Measurements from ENCODE around the gene GGNBP2. TPM values are rescaled to one million over a fixed set of nuclear protein-coding genes. Genes with fewer than 3 reads are reported as not detected.
A peak's percentile ranks its signal among the peaks of the same experiment; 100 is the strongest.

GGNBP2 gene
- total and polyA plus RNA-seq, 3 experiments from 2014 or later: 63.3 to 67.0 (median 65.1) TPM

DNA sequence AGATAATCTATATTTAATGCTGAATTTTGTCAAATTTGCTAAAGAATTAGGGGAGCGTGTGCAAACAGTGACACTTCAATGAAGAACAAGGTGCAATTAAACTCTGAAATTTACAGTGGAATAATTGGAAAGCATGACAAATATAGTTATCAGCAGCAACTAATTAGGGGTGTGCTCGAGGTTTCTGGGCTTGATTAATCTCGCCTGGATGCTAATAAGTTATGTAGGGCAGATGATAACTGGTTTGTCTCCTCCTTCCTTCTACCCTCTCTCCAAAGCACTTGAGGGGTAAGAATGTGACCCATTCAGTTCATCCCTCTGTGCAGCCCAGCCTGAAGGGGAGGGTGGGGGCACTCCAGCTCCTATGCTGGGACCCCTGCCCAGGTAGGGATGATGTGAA is 78.6 kb downstream of the GGNBP2 start:
- no peaks in the 10 kb centered on the region for H3K4me1 ChIP-seq (ENCODE audit: insufficient read depth, low read length)
- Mint-ChIP-seq H3K4me3 (no peak overlapping the region), H3K4me1 (no peaks in the 10 kb centered on the region), H3K27ac (no peak overlapping the region), H3K27me3 (peaks cover 0 to 4% of the 10 kb centered on the region in 2 donors), H3K9me3 (no peaks in the 10 kb centered on the region), H3K36me3 (no peaks in the 10 kb centered on the region)
- H3K4me3 ChIP-seq (ENCODE audit: low read length): no peak overlapping the region
- no peaks in the 10 kb centered on the region for H3K9me3 ChIP-seq (ENCODE audit: low read length)
- no peaks in the 10 kb centered on the region for H3K27me3 ChIP-seq (ENCODE audit: insufficient read depth, low read length, poor library complexity, severe bottlenecking)
- POLR2A ChIA-PET: no interaction called here
- no peaks in the 10 kb centered on the region for H3K36me3 ChIP-seq (ENCODE audit: insufficient read depth, low read length)
- CTCF ChIA-PET: interaction anchor here (7.9 kb wide), 1 partner anchor 424 kb away, joined by 50 read pairs; no protein-coding TSS in a partner anchor
- no peak for DNase-seq
- no peak overlapping the region for H3K27ac ChIP-seq (ENCODE audit: low read depth, low read length)

DNA sequence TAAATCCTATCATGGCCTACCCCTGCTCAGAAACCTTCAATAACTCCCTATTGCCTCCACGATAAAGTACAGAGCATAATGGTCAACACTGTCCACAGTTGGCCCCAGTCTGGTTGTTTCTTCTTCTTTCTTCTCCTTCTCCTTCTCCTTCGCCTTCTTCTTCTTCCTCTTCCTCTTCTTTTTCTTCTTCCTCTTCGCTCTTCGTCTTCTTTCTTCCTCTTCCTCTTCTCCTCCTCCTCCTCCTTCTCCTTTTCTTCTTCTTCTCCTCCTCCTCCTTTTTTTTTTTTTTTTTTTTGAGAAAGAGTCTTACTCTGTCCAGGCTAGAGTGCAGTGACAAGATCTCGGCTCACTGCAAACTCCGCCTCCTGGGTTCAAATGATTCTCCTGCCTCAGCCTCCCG is 80.5 kb downstream of the GGNBP2 start:
- Mint-ChIP-seq H3K27me3 (peaks cover 0 to 5% of the 10 kb centered on the region in 2 donors), H3K9me3 (no peaks in the 10 kb centered on the region), H3K4me1 (peaks cover 0 to 1% (median 0%) of the 10 kb centered on the region in 3 donors), H3K27ac (no peak overlapping the region), H3K36me3 (no peaks in the 10 kb centered on the region), H3K4me3 (no peak overlapping the region)
- Histone ChIP-seq H3K36me3 (ENCODE audit: insufficient read depth, low read length) (no peaks in the 10 kb centered on the region), H3K9me3 (ENCODE audit: low read length) (no peaks in the 10 kb centered on the region), H3K27me3 (ENCODE audit: insufficient read depth, low read length, poor library complexity, severe bottlenecking) (no peaks in the 10 kb centered on the region), H3K27ac (ENCODE audit: low read depth, low read length) (no peak overlapping the region), H3K4me1 (ENCODE audit: insufficient read depth, low read length) (no peaks in the 10 kb centered on the region), H3K4me3 (ENCODE audit: low read length) (no peak overlapping the region)
- ChIA-PET POLR2A (no interaction called here), CTCF (interaction anchor here (1.5 to 7.9 kb wide), 3 partner anchors 8 to 422 kb away, joined by 3 to 50 read pairs (median 5); no protein-coding TSS in a partner anchor)
- DNase-seq: no peak

DNA sequence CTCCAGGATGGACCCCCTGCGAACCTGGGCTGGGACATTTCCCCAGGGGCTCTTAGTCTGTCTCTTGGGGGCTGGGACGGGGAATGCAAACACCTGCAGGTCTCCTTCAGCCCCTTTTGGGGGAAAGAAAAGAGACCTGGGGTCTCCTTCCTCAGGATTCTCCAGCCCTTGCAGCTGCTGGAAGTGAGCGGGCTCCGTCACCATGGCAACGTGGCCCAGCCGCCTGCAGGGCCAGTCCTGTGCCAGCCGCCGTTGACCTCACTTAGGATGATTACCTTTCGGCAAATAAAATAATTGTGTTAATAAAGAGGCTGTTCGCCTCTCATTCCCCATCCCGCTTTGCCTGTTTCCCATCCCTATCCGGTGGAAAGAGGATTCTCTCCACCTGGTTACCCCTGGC is 82.4 kb downstream of the GGNBP2 start:
- Mint-ChIP-seq H3K27ac (no peak overlapping the region), H3K36me3 (no peaks in the 10 kb centered on the region)
- POLR2A ChIA-PET: no interaction called here

DNA sequence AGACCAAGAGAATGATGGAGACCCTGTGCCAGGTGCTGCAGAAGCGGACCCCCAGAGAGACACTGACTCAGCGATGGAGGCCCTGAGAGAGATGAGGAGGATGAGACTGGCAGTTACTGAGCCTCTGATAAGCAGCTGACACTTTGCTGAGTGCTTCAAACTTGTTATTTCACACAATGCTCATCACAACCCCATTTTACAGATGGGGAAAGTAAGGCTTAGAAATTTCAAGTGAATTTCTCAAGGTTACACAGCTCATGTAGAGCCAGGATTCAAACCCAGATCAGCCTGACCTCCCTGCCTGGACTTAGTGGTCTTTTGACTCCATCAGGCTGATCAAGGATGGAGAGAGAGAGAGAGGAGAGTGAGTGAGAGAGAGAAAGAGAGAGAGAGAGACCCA is 83.9 kb downstream of the GGNBP2 start:
- peak overlapping the region in 1 of 8 donors; percentile 71 for H3K27ac Mint-ChIP-seq
- H3K4me1 Mint-ChIP-seq: peaks cover 0 to 1% (median 0%) of the 10 kb centered on the region in 3 donors
- Histone ChIP-seq H3K27ac (ENCODE audit: low read depth, low read length) (no peak overlapping the region), H3K36me3 (ENCODE audit: insufficient read depth, low read length) (no peaks in the 10 kb centered on the region), H3K4me3 (ENCODE audit: low read length) (no peak overlapping the region), H3K27me3 (ENCODE audit: insufficient read depth, low read length, poor library complexity, severe bottlenecking) (no peaks in the 10 kb centered on the region), H3K9me3 (ENCODE audit: low read length) (no peaks in the 10 kb centered on the region), H3K4me1 (ENCODE audit: insufficient read depth, low read length) (no peaks in the 10 kb centered on the region)
- ChIA-PET POLR2A (no interaction called here), CTCF (interaction anchor here (0.6 to 7.9 kb wide), 11 partner anchors 8 to 745 kb away, joined by 3 to 50 read pairs (median 4); no protein-coding TSS in a partner anchor)
- no peaks in the 10 kb centered on the region for H3K36me3 Mint-ChIP-seq
- H3K9me3 Mint-ChIP-seq: no peaks in the 10 kb centered on the region
- peaks cover 14 to 17% of the 10 kb centered on the region in 2 donors for H3K27me3 Mint-ChIP-seq
- DNase-seq: no peak
- no peak overlapping the region for H3K4me3 Mint-ChIP-seq

More for the DNA sequence above, 82.4 kb downstream of the GGNBP2 start:
- H3K4me1 ChIP-seq (ENCODE audit: insufficient read depth, low read length): no peaks in the 10 kb centered on the region
- no peak overlapping the region for H3K4me3 Mint-ChIP-seq
- DNase-seq: no peak
- H3K27ac ChIP-seq (ENCODE audit: low read depth, low read length): no peak overlapping the region
- peaks cover 0 to 1% (median 0%) of the 10 kb centered on the region in 3 donors for H3K4me1 Mint-ChIP-seq
- CTCF ChIA-PET: interaction anchor here (1.5 to 7.9 kb wide), 2 partner anchors 26 to 420 kb away, joined by 4 to 50 read pairs; partner anchors contain the start of gene MRM1
- no peaks in the 10 kb centered on the region for H3K36me3 ChIP-seq (ENCODE audit: insufficient read depth, low read length)
- no peak overlapping the region for H3K4me3 ChIP-seq (ENCODE audit: low read length)
- peaks cover 9% of the 10 kb centered on the region in 2 donors for H3K27me3 Mint-ChIP-seq
- H3K9me3 Mint-ChIP-seq: no peaks in the 10 kb centered on the region
- H3K27me3 ChIP-seq (ENCODE audit: insufficient read depth, low read length, poor library complexity, severe bottlenecking): no peaks in the 10 kb centered on the region
- no peaks in the 10 kb centered on the region for H3K9me3 ChIP-seq (ENCODE audit: low read length)

DNA sequence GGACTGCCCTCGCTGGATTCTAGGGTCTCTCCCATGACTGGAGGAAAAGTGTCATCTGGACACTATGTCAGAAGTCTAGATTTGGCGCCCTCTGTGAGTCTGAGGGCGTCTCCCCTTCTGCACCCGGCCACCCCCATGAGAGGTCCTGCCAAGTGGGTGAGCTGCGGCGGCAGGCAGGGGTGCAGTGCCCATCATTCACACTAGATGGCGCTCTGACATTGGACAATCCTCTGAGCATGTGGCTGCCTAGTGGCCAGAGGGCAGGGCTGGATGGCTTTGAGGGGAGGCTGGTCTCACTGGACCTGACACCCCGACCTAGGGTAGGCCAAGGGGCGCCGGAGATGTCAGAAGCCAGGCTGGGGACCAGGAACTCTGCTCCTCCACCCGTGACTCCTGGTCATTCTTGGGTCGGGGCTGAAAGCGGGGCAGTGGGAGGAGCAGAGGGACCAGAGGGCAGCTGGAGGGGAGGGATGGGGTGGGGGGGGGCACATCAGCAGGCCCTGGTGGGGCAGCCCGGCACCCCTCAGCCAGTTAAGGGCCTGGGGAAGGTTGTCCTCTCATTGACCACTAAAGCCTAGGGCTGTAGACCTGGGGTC is 84.6 kb downstream of the GGNBP2 start:
- POLR2A ChIA-PET: no interaction called here
- H3K4me3 Mint-ChIP-seq: no peak overlapping the region
- no peaks in the 10 kb centered on the region for H3K27me3 ChIP-seq (ENCODE audit: insufficient read depth, low read length, poor library complexity, severe bottlenecking)

DNA sequence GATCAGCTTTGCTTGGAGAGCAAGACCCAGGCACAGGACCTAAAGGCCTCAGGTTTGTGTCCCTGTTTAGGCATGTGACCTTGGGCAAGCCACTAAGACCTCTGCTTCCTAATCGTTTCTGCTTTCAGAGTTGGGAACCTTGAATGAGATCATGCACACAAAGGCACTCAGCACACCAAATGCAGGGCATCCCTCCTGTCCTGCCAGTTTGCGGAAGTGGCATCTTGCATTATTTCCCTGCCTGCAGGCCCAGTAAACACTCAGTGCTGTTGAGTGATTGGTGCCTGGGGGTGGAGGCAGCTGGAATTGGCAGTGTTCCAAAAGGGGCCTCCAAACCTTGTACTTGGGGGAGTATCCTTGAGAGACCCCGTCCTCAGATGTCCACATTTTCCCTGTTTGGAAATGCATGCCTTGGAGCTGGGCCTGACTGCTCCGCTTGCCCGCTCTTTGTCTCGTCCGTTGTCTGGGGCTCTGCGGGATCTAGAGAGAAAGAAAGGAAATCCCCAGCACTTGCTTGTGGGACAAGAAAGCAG is 85.3 kb downstream of the GGNBP2 start:
- H3K9me3 Mint-ChIP-seq: no peaks in the 10 kb centered on the region
- ChIA-PET CTCF (interaction anchor here (1.0 to 7.9 kb wide), 5 partner anchors 10 to 418 kb away, joined by 3 to 50 read pairs (median 5); no protein-coding TSS in a partner anchor), POLR2A (no interaction called here)
- H3K9me3 ChIP-seq (ENCODE audit: low read length): no peaks in the 10 kb centered on the region
- H3K4me1 ChIP-seq (ENCODE audit: insufficient read depth, low read length): no peaks in the 10 kb centered on the region
- H3K27me3 ChIP-seq (ENCODE audit: insufficient read depth, low read length, poor library complexity, severe bottlenecking): no peaks in the 10 kb centered on the region
- peaks cover 0 to 1% (median 0%) of the 10 kb centered on the region in 3 donors for H3K4me1 Mint-ChIP-seq
- H3K36me3 Mint-ChIP-seq: no peaks in the 10 kb centered on the region
- DNase-seq: no peak
- peaks cover 19 to 28% of the 10 kb centered on the region in 2 donors for H3K27me3 Mint-ChIP-seq
- H3K27ac ChIP-seq (ENCODE audit: low read depth, low read length): no peak overlapping the region
- H3K4me3 ChIP-seq (ENCODE audit: low read length): no peak overlapping the region
- no peak overlapping the region for H3K27ac Mint-ChIP-seq
- H3K4me3 Mint-ChIP-seq: no peak overlapping the region
- no peaks in the 10 kb centered on the region for H3K36me3 ChIP-seq (ENCODE audit: insufficient read depth, low read length)

More for the DNA sequence above, 84.6 kb downstream of the GGNBP2 start:
- Histone ChIP-seq H3K36me3 (ENCODE audit: insufficient read depth, low read length) (no peaks in the 10 kb centered on the region), H3K27ac (ENCODE audit: low read depth, low read length) (no peak overlapping the region), H3K4me1 (ENCODE audit: insufficient read depth, low read length) (no peaks in the 10 kb centered on the region), H3K9me3 (ENCODE audit: low read length) (no peaks in the 10 kb centered on the region), H3K4me3 (ENCODE audit: low read length) (no peak overlapping the region)
- Mint-ChIP-seq H3K36me3 (no peaks in the 10 kb centered on the region), H3K4me1 (peaks cover 0 to 1% (median 0%) of the 10 kb centered on the region in 3 donors), H3K27ac (peak overlapping the region in 1 of 8 donors; percentile 30), H3K9me3 (no peaks in the 10 kb centered on the region), H3K27me3 (peaks cover 17 to 22% of the 10 kb centered on the region in 2 donors)
- CTCF ChIA-PET: interaction anchor here (0.5 to 7.9 kb wide), 12 partner anchors 9 to 507 kb away, joined by 3 to 50 read pairs (median 3); no protein-coding TSS in a partner anchor
- DNase-seq: peak; percentile 63 to 82 (median 70)

DNA sequence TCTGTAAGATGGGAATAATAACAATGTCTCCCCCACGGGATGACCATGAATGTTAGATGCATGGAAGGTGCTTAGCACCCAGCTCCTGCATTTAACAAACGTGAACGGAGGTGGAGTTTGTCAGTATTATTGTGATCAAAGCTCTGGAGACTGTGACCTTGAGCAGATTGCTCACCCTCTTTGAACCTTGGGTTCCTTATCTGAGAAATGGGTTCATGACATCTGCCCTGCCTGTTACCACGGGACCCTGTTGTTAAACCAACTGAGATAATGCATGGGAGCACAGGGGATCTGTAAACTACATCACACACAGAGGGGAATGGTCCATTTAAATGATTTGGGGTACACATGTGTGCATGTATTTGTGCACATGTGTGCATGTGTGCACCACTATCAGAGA is 86.3 kb downstream of the GGNBP2 start:
- POLR2A ChIA-PET: no interaction called here
- CTCF ChIA-PET: no interaction called here
- Histone ChIP-seq H3K36me3 (ENCODE audit: insufficient read depth, low read length) (no peaks in the 10 kb centered on the region), H3K27ac (ENCODE audit: low read depth, low read length) (no peak overlapping the region), H3K9me3 (ENCODE audit: low read length) (no peaks in the 10 kb centered on the region), H3K4me3 (ENCODE audit: low read length) (no peak overlapping the region), H3K4me1 (ENCODE audit: insufficient read depth, low read length) (no peaks in the 10 kb centered on the region), H3K27me3 (ENCODE audit: insufficient read depth, low read length, poor library complexity, severe bottlenecking) (no peaks in the 10 kb centered on the region)
- no peaks in the 10 kb centered on the region for H3K36me3 Mint-ChIP-seq
- peaks cover 24 to 32% of the 10 kb centered on the region in 2 donors for H3K27me3 Mint-ChIP-seq
- no peaks in the 10 kb centered on the region for H3K9me3 Mint-ChIP-seq
- no peak for DNase-seq
- H3K4me3 Mint-ChIP-seq: no peak overlapping the region
- H3K4me1 Mint-ChIP-seq: peaks cover 0 to 1% (median 0%) of the 10 kb centered on the region in 3 donors
- H3K27ac Mint-ChIP-seq: no peak overlapping the region
